ENCODE data around the gene PNKP.

Gene PNKP

DNA sequence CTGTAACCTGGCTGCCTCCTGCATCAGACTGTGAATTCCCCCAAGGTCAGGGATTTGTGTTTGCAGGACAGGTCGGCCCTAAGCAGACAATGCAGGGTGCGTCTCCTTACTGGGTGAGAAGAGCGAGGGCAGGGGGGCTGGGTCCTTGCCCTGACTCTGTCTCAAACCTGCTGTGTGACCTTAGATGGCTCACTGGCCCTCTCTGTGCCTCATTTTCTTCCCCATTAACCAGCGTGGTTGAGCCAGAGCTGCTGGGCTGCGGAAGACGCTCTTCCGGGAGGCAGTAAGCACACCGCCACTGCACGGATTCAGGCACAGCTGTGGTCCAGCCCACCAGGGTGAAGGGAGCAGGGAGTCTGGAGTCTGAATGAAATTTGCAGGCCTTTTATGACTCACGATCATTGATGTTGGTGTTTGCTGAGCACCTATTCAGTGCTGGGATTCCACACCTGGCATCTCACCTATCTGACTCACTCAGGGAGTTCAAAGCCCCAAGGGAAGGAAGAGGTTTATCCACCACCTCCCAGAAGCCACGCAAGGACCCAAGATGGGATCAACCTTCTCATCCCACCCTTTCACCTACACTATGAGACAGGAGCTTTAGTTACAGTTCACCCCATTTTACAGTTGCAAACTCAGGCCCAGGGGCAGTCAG lies 7.3 kb upstream of the PNKP start:
- DNase-seq = no peak

- DNase-seq = no peak
Observed at GRCh38 chr19:49873834-49874233, 6.5 kb upstream of the PNKP start.

- no peak for DNase-seq
Observed at GRCh38 chr19:49873129-49873521, 5.7 kb upstream of the PNKP start.

GRCh38 chr19:49872245-49873128 lies 5.1 kb upstream of the PNKP start:
- DNase-seq = no peak

DNA sequence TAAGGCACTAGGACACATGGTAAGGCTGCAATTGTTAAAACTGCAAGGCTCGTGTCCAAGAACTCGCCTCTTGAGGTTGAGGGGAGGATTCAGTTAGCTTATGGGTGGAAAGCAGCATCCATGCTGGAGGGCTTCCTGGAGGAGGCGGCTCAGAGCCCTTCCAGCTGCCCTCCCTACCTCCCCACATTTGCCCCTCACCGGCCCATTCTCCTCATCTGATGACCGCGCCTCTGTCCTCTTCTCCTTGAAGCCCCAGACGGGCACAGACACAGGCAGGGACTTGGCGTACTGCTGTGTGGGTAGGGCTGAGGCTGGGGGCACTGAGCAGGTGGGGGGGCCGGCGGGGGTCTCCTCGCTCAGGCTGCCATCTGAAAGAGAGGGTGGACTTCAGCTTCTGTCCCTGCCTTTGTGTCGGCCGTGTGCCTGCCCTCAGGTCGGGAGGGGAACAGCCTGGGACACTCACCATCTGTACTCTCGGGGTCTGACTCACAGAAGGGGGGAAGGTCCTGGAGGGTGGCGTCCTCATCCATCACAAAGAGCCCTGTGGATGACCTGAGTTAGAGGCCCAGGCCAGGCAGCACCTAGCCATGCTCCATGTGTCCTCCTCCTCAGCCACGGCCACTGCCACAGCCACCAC lies 4.1 kb upstream of the PNKP start:
- DNase-seq = no peak

DNA sequence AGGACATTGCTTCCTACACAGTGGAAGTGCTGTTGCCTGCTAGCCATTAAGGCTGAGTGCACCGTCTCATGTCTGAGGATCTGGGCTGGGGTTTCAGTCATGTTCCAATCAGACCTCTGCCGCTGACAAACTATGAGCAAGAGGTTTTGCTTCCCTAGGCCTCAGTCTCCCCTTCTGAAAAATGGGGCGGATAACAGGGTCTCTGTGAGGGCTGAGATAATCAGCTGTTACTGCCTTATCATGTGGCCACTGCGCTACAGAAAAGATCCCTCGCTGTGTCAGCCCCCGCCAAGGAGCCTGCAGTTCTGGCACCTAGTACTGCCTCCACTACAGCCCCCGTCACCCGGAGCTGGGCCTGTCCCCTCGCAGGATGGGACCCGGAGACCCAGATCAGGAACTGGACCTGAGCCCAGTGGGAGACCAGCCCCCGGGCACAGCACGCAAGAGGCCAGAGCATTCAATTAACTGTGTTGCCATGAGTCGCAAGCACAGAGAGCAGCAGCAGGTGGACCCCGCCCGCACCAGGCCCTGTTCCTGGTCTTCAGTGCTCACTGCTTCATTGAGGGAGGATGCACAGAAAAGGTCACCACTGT lies 3.0 kb upstream of the PNKP start:
- DNase-seq = no peak

DNA sequence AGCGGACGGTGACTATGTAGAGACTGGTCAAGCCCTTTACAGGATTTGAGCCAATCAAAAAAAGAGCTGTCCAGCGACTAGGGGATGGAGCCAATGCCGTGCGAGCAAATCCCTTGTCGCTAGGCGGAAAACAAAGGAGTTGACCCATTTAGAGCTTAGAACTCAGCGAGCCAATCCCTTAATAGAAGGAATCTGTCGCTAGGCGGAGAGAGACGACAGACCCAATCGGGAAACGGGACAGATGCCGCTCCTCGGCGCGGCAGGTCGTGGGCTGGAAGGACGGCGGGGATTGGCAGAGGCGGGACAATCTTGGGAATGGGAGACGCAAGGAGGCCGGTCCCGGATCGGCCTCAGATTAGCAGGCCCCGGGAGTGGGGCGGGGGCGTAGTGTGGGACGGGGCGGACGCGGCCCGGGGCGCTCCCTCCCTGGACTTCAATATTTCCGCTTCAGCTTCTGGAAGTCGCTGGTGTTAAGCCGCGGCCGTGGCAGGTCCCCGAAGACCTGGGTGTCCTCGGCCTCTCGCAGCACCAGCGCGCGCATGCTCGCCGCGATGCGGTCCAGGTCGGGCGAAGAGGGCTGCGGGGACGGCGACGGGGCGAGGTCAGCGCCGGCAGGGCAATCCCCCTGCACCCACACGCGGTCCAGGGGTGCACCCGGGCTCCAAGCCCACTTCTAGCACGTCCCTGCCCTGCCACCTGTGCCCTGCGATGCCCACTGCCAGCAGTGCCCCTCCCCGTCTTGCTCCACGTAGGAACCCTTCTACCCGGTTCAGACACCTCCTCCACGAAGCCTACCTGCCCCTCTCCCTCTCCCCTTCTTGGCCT lies 2.3 kb upstream of the PNKP start:
- peak; percentile 99 for DNase-seq

DNA sequence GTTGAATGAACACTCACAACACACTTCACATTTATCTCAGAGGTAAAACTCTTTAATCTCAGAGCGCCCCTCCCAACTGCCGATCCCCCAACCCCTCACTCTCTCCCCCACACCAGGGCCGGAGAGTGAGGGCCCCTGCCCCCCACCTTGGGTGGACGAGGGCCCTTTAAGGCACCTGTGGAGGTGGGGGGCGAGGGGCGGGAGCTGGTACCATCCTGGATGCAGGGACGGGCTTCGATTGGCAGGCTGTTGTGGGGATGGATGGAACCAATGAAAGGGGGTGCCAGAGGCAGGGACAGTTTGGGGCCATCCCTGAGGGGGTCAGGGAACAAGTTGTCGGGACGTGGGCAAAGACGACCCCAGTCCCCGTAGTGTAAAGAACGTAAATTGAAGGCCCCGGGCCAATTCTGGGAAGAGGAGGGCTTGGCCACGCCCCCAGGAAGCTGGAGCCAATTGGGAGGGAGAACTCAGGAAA lies 1.7 kb upstream of the PNKP start:
- no peak for DNase-seq

DNA sequence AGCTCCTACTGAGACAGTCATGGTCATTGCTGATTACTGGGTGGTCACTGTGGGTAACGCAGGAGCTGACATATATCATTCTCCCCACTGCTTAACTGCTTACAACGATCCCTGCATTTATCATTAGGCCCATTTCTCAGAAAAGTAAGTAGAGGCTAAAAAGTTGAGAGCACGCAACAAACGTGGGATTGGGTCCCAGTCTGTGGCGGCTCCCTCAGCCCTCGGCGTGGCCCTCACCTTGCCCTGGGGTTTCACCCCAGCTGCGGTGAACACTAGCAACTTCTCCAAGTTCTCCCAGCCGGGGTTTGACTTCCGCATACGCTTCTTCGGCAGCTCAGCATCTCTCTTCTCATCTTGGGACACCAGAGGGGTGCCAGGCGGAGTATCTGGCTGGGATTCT lies 2.5 kb downstream of the PNKP start:
- DNase-seq = no peak

- DNase-seq = no peak
Observed at GRCh38 chr19:49863935-49864320, 3.4 kb downstream of the PNKP start.

- DNase-seq = no peak
Observed at GRCh38 chr19:49863254-49863934, 4.0 kb downstream of the PNKP start.

DNA sequence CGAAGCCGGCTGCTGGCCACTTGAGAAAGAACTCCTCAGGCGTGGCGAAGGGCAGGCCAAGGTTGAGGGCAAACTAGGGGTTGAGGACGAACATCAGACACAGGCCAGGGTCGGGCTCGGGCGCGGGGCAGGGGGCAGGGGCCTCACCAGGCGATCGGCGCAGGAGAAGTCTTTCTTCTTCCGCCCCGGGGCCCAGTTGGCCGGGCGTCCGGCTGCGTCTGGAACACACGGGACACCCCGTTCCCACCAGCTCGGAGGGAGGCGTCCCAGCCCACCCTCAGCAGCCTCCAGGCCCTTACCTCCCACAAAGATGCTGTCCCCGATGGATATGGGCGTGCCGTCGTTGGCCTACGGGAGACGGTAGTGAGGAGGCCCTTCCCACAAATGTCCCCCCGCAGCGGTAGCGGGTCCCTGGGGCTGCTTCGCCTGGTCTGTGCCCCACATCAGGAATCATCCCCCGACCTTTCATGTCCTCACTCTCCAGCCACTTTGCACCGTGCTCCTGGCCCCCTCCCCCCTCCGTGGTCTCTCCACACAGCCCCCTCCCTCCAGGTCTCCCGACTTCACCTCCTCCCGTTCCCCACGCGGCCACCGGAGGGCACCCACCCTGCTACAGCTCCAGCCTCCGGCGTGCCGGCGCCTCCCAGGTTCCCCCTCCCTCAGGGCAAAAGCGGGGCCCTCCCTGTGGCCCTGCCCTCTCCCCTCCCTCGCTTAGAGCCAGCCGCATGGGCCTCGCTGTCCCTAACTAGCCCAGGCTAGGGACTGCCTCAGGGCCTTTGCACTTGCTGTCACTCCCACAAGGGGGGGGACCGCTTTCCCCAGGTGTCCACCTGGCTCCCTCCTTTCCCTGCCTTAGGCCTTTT lies 4.8 kb downstream of the PNKP start:
- no peak for DNase-seq

- no peak for DNase-seq
Observed at GRCh38 chr19:49861541-49862378, 5.6 kb downstream of the PNKP start.

DNA sequence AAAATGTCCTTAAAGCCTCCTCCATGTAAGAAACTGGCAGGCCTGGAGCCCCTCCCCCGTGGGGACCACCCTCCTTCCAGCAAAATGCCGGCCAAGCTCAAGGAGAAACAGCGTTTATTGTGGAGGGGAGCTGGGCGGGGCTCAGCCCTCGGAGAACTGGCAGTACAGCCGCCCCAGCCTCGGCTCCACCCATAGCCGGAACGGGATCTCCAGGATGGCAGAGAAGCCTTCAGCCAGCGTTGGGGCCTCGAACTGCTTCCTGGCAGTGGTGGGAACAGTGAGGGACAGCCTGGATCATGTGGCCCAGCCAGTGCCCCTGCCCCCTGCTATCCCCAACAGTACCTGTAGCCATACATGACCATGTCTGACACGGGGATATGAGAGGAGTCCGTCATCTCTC lies 6.3 kb downstream of the PNKP start:
- no peak for DNase-seq

GRCh38 chr19:49860336-49861102 lies 6.9 kb downstream of the PNKP start:
- DNase-seq = no peak

- no peak for DNase-seq
Observed at GRCh38 chr19:49859682-49860335, 7.6 kb downstream of the PNKP start.

- no peak for DNase-seq
Observed at GRCh38 chr19:49858088-49858985, 9.0 kb downstream of the PNKP start.

DNA sequence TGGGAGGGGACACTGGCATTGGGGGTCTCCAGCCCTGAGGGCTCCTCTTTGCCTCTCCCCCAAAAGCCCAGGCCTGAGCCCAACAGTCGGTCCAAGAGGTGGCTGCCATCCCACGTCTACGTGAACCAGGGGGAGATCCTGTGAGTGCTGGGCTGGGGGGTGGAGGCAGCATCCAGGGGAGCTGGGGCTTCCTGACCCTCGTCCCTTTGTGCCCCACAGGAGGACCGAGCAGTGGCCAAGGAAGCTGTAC lies 9.6 kb downstream of the PNKP start:
- DNase-seq = no peak
